A673 (cell line): ENCODE results near the gene PROC. TPM values are rescaled to one million over a fixed set of nuclear protein-coding genes. Genes with fewer than 3 reads are reported as not detected.

Source experiments
- BruUV-seq: library from RNA; stranded (reverse); fragments of 400-500 nt; replicated peaks from 2 replicates; lab custom pipeline; 2021; lab: Mats Ljungman, UMichigan
- CTCF ChIA-PET: fragments of 300-600 bp; sonication (Branson Sonifier 250); formaldehyde crosslinking; loops from one replicate; lab custom pipeline; 2022; ENCODE audit warnings: antibody characterized with exemption; lab: Charles Lee
- POLR2A ChIA-PET: fragments of 300-600 bp; sonication (Branson Sonifier 250); formaldehyde crosslinking; loops from one replicate; lab custom pipeline; 2022; ENCODE audit warnings: antibody characterized with exemption; ENCODE audit not compliant: low non-redundant PET; lab: Charles Lee
- DNase-seq: peaks from one replicate; pipeline ENCODE4 v3.0.0-alpha.2; 2015; ENCODE audit warnings: low spot score
- H3K27ac ChIP-seq: fragments of 200-600 bp; sonication (generic); 2 replicates; pipeline ENCODE4 v1.5.1; 2016; ENCODE audit warnings: mixed run types, low read depth, mild to moderate bottlenecking, mixed read lengths, antibody characterized with exemption, low read length; ENCODE audit not compliant: poor library complexity, severe bottlenecking
- H3K27me3 ChIP-seq: fragments of 200-600 bp; sonication (generic); replicated peaks from 2 replicates; pipeline ENCODE4 v1.6.1; 2017; ENCODE audit warnings: mixed run types, low read depth, mild to moderate bottlenecking, mixed read lengths, antibody characterized with exemption, low read length; ENCODE audit not compliant: insufficient read depth, poor library complexity
- H3K36me3 ChIP-seq: fragments of 200-600 bp; sonication (generic); 2 replicates; pipeline ENCODE4 v1.6.1; 2016; ENCODE audit warnings: mixed run types, mild to moderate bottlenecking, mixed read lengths, antibody characterized with exemption, low read length; ENCODE audit not compliant: insufficient read depth, poor library complexity, severe bottlenecking
- H3K4me1 ChIP-seq: fragments of 200-600 bp; sonication (generic); 2 replicates; pipeline ENCODE4 v1.6.1; 2017; ENCODE audit warnings: mixed run types, mild to moderate bottlenecking, mixed read lengths, antibody characterized with exemption, low read length; ENCODE audit not compliant: insufficient read depth, poor library complexity, severe bottlenecking
- H3K4me3 ChIP-seq: fragments of 200-600 bp; sonication (generic); 2 replicates; pipeline ENCODE4 v1.5.1; 2016; ENCODE audit warnings: low read depth, mixed run types, mild to moderate bottlenecking, mixed read lengths, low read length; ENCODE audit not compliant: poor library complexity, severe bottlenecking
- H3K9me3 ChIP-seq: fragments of 200-600 bp; sonication (generic); 2 replicates; pipeline ENCODE4 v1.6.1; 2016; ENCODE audit warnings: mixed run types, low read depth, mild to moderate bottlenecking, mixed read lengths, antibody characterized with exemption, low read length; ENCODE audit not compliant: poor library complexity, severe bottlenecking
- CTCF ChIP-seq: fragments of 300-800, 200-600 bp; sonication (generic); conservative IDR thresholded peaks from 2 replicates; pipeline ENCODE4 v1.5.1; 2017; ENCODE audit warnings: low read depth, mild to moderate bottlenecking, antibody characterized with exemption, low read length, moderate library complexity, mixed read lengths
- EZH2 ChIP-seq: fragments of 200-600 bp; sonication (generic); IDR thresholded peaks from 2 replicates; pipeline ENCODE4 v1.6.1; 2017; ENCODE audit warnings: borderline replicate concordance, low read depth, mild to moderate bottlenecking, mixed read lengths, antibody characterized with exemption, low read length; ENCODE audit not compliant: poor library complexity, severe bottlenecking
- intact Hi-C: fragments of 100-400 bp; cut with micrococcal nuclease; formaldehyde crosslinking; loops from one replicate; pipeline ENCODE4 v1.10.0; 2022; ENCODE audit not compliant: unreplicated experiment
- total RNA-seq: library from RNA; stranded (reverse); gene quantifications from 2 replicates; pipeline ENCODE4 v1.2.3, GENCODE V29; 2021

The PROC gene
- total RNA-seq, 1 experiment from 2014 or later = not detected

DNA sequence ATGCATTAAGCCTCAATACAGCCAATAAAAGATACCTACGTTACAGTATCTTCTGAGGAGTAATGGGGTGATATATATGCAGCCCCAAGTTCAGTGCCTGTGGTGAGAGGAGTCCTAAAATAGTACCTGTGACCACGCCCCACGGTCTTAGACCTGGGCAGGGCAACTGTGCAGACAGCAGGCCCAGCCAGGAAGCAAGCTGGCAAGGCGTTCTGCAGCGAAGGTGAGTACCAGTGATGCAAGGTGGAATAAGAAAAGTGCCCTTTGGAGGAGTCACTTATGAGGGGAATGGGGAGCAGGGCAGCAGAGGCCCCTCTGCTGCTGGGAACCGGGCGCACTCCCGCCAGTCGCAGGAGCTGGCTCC is 17.7 kb upstream of the PROC start:
- H3K27me3 ChIP-seq = no peaks in the 10 kb centered on the region
- no peak overlapping the region for H3K4me3 ChIP-seq
- ChIA-PET CTCF (no interaction called here), POLR2A (no interaction called here)
- TF ChIP-seq EZH2 = no peak
- TF ChIP-seq CTCF = no peak
- intact Hi-C loops = no loop called here
- no peaks in the 10 kb centered on the region for H3K9me3 ChIP-seq
- DNase-seq = no peak
- peaks cover 4% of the 10 kb centered on the region for H3K4me1 ChIP-seq
- H3K27ac ChIP-seq = no peak overlapping the region
- H3K36me3 ChIP-seq = no peaks in the 10 kb centered on the region
- BruUV-seq = no TSS peak

GRCh38 chr2:127400897-127401756 is 17.1 kb upstream of the PROC start:
- POLR2A ChIA-PET = no interaction called here
- intact Hi-C loops = no loop called here
- no peak for DNase-seq
- Histone ChIP-seq H3K4me1 (peaks cover 4% of the 10 kb centered on the region), H3K27me3 (no peaks in the 10 kb centered on the region), H3K9me3 (no peaks in the 10 kb centered on the region), H3K27ac (no peak overlapping the region), H3K36me3 (no peaks in the 10 kb centered on the region), H3K4me3 (no peak overlapping the region)
- TF ChIP-seq CTCF (no peak), EZH2 (no peak)
- no TSS peak for BruUV-seq
- CTCF ChIA-PET = no interaction called here

- BruUV-seq = no TSS peak
- H3K4me3 ChIP-seq = no peak overlapping the region
- H3K27ac ChIP-seq = no peak overlapping the region
- H3K27me3 ChIP-seq = no peaks in the 10 kb centered on the region
- H3K4me1 ChIP-seq = peaks cover 4% of the 10 kb centered on the region
- intact Hi-C loops = no loop called here
- DNase-seq = no peak
- no peak for TF ChIP-seq EZH2
- TF ChIP-seq CTCF = no peak
- CTCF ChIA-PET = no interaction called here
- H3K9me3 ChIP-seq = no peaks in the 10 kb centered on the region
- POLR2A ChIA-PET = no interaction called here
- no peaks in the 10 kb centered on the region for H3K36me3 ChIP-seq
These were observed 16.2 kb upstream of the PROC start for GRCh38 chr2:127401757-127402695.
